Lower leg skin (tissue), 4 donors: ENCODE data around the gene OXTR. TPM values are rescaled to one million over a fixed set of nuclear protein-coding genes. Genes with fewer than 3 reads are reported as not detected.

Experiments used
- DNase-seq, 2 donors: peaks; one replicate each; pipeline ENCODE4 v3.0.0-alpha.2; 2019; ENCODE audit warnings: low spot score in 2 of 2
- H3K4me3 ChIP-seq: fragments of 200-600 bp; sonication (generic); 2 replicates; pipeline ENCODE4 v1.5.1; 2017; ENCODE audit warnings: mild to moderate bottlenecking, low read depth; ENCODE audit not compliant: poor library complexity, severe bottlenecking
- CTCF ChIP-seq, 3 donors: fragments of 450-650 bp; IDR thresholded peaks; one replicate each; pipeline ENCODE4 v1.5.1; 2016; ENCODE audit warnings: antibody characterized with exemption in 3 of 3, mild to moderate bottlenecking in 3 of 3, moderate library complexity in 2 of 3
- POLR2A ChIP-seq, 2 donors: fragments of 450-650 bp; IDR thresholded peaks; one replicate each; pipeline ENCODE4 v1.6.1; 2016 to 2017; ENCODE audit warnings: antibody characterized with exemption in 2 of 2, mild to moderate bottlenecking in 1 of 2, moderate library complexity in 1 of 2
- WGBS, 2 donors: methylation state at CpG; one replicate each; pipeline ENCODE4 v1.1.5; 2018; 5-methylcytosine and 5-hydroxymethylcytosine counted together
- intact Hi-C: fragments of 100-400 bp; cut with DNase I; formaldehyde crosslinking; loops from one replicate; pipeline ENCODE4 v1.15.0; 2023; ENCODE audit warnings: low total_unique reads
- total RNA-seq, 4 donors: library from RNA; depleted of rRNA; stranded (reverse); fragments of >200 nt; gene quantifications; one replicate each; pipeline ENCODE4 v1.1.0, GENCODE V29; 2016

The OXTR gene
- total RNA-seq, 4 donors from 2014 or later: 0.19 to 0.44 (median 0.19) TPM; not detected in 1

GRCh38 chr3:8755097-8755496 lies 14.3 kb downstream of the OXTR start:
- DNase-seq: no peak
- no peak overlapping the region for H3K4me3 ChIP-seq
- TF ChIP-seq POLR2A (IDR thresholded peaks at IDR 0.05) (no peak), CTCF (IDR thresholded peaks at IDR 0.05) (no peak)
- 54 to 82% methylated on average over 3 of the region's 3 CpGs for WGBS, 2 donors
- intact Hi-C loops: no loop called here

GRCh38 chr3:8752832-8753231 lies 16.6 kb downstream of the OXTR start:
- no peak for TF ChIP-seq POLR2A (IDR thresholded peaks at IDR 0.05)
- TF ChIP-seq CTCF (IDR thresholded peaks at IDR 0.05): no peak
- DNase-seq: no peak
- 87 to 90% methylated on average over 14 of the region's 14 CpGs for WGBS, 2 donors
- intact Hi-C loops: no loop called here
- no peak overlapping the region for H3K4me3 ChIP-seq

GRCh38 chr3:8749316-8749715 lies 20.1 kb downstream of the OXTR start:
- WGBS, 2 donors: 82 to 84% methylated on average over 3 of the region's 3 CpGs
- no peak for DNase-seq
- no peak overlapping the region for H3K4me3 ChIP-seq
- intact Hi-C loops: no loop called here
- TF ChIP-seq POLR2A (IDR thresholded peaks at IDR 0.05) (no peak), CTCF (IDR thresholded peaks at IDR 0.05) (no peak)

- 67 to 68% methylated on average over 7 of the region's 7 CpGs for WGBS, 2 donors
- no peak for DNase-seq
- intact Hi-C loops: no loop called here
- TF ChIP-seq CTCF (IDR thresholded peaks at IDR 0.05): no peak
- TF ChIP-seq POLR2A (IDR thresholded peaks at IDR 0.05): no peak
- no peak overlapping the region for H3K4me3 ChIP-seq
Measured at GRCh38 chr3:8746780-8747345, 22.6 kb downstream of the OXTR start.

- no peak overlapping the region for H3K4me3 ChIP-seq
- WGBS, 2 donors: 94 to 95% methylated on average over 25 of the region's 25 CpGs
- no peak for TF ChIP-seq CTCF (IDR thresholded peaks at IDR 0.05)
- no peak for TF ChIP-seq POLR2A (IDR thresholded peaks at IDR 0.05)
- intact Hi-C loops: no loop called here
- no peak for DNase-seq
Measured at GRCh38 chr3:8745619-8746370, 23.6 kb downstream of the OXTR start.
